Measurements from ENCODE around the gene TBC1D1. TPM values are rescaled to one million over a fixed set of nuclear protein-coding genes. Genes with fewer than 3 reads are reported as not detected.

Gene TBC1D1
- total and polyA plus RNA-seq, 2 of the 8 experiments (the other 6 are each of a cell fraction or from before 2014, with no cell fraction given), result 96.9 to 162 TPM

GRCh38 chr4:37844204-37844603, 46.7 kb upstream of the TBC1D1 start:
- CTCF ChIA-PET (ENCODE audit: partially characterized antibody), result no interaction called here
- TF ChIP-seq EP300 (IDR thresholded peaks at IDR 0.05; ENCODE audit: borderline replicate concordance in 1 of 2, low read depth in 2 of 2, low read length in 2 of 2) (no peak), MAFK (IDR thresholded peaks at IDR 0.05; ENCODE audit: low read depth, low read length) (no peak), TAF1 (IDR thresholded peaks at IDR 0.05; ENCODE audit: low read depth, low read length) (no peak), HDAC6 (IDR thresholded peaks at IDR 0.05; ENCODE audit: low read depth, low read length) (no peak), SP2 (IDR thresholded peaks at IDR 0.05; ENCODE audit: low read length) (no peak), KDM4A (IDR thresholded peaks at IDR 0.05; ENCODE audit: low read depth, low read length, severe bottlenecking) (no peak), SRF (IDR thresholded peaks at IDR 0.05; ENCODE audit: low read depth, low read length) (no peak), ASH2L (IDR thresholded peaks at IDR 0.05; ENCODE audit: low read length) (no peak)

More at GRCh38 chr4:37844204-37844603, 46.7 kb upstream of the TBC1D1 start:
- Histone ChIP-seq H3K79me1 (ENCODE audit: low read depth, low read length) (no peaks in the 10 kb centered on the region), H3K4me1 (replicated peaks in 1 of 4; ENCODE audit: control insufficient read depth in 3 of 4, insufficient read depth in 4 of 4, low read length in 3 of 4) (no peaks in the 10 kb centered on the region), H2BK5ac (ENCODE audit: low read depth, low read length) (no peak overlapping the region), H3K4me2 (ENCODE audit: insufficient read depth in 1 of 2, low read depth in 2 of 2, low read length in 2 of 2) (no peak overlapping the region), H2BK15ac (ENCODE audit: low read length) (no peak overlapping the region), H3K27me3 (replicated peaks in 1 of 4; ENCODE audit: control insufficient read depth in 3 of 4, extremely low read depth in 1 of 4, insufficient read depth in 3 of 4, low read length in 3 of 4) (peaks cover 0 to 1% (median 0%) of the 10 kb centered on the region in 4 experiments; a peak in 1 of 7 replicates), H2AFZ (ENCODE audit: low read length) (no peak overlapping the region), H3K56ac (replicated peaks; ENCODE audit: insufficient read length, low read depth, low read length) (no peak overlapping the region), H3K14ac (ENCODE audit: insufficient read length) (no peak overlapping the region), H3K79me2 (ENCODE audit: control insufficient read depth in 1 of 2, insufficient read depth in 2 of 2, low read length in 2 of 2) (no peaks in the 10 kb centered on the region), H3K4me3 (ENCODE audit: extremely low read depth in 1 of 4, insufficient read depth in 2 of 4, low read depth in 3 of 4, low read length in 4 of 4) (no peak overlapping the region), H4K91ac (replicated peaks; ENCODE audit: insufficient read length, low read length) (no peak overlapping the region), H4K5ac (ENCODE audit: insufficient read length, low read depth, low read length) (no peak overlapping the region), H2AK5ac (ENCODE audit: low read depth, low read length) (no peak overlapping the region), H2BK20ac (ENCODE audit: low read length) (no peak overlapping the region), H3K23me2 (ENCODE audit: low read depth, low read length) (no peaks in the 10 kb centered on the region), H3K9me3 (ENCODE audit: insufficient read depth in 2 of 2, low read depth in 1 of 2, low read length in 1 of 2) (no peaks in the 10 kb centered on the region), H4K8ac (ENCODE audit: extremely low read depth, insufficient read depth, low read length) (no peak overlapping the region), H3K18ac (ENCODE audit: extremely low read depth, low read length) (no peak overlapping the region), H3K23ac (ENCODE audit: insufficient read length) (no peak overlapping the region), H3K36me3 (ENCODE audit: control insufficient read depth in 2 of 4, insufficient read depth in 4 of 4, low read length in 3 of 4) (peaks cover 0 to 33% (median 20%) of the 10 kb centered on the region in 4 experiments; a peak in 5 of 8 replicates), H3K4ac (replicated peaks; ENCODE audit: insufficient read length, low read depth, low read length) (no peak overlapping the region), H3K27ac (ENCODE audit: low read depth, low read length) (no peak overlapping the region), H4K20me1 (replicated peaks in 1 of 2; ENCODE audit: control insufficient read depth in 1 of 2, insufficient read depth in 2 of 2, low read length in 2 of 2) (no peaks in the 10 kb centered on the region), H3K9ac (replicated peaks in 1 of 4; ENCODE audit: extremely low read depth in 1 of 4, low read depth in 3 of 4, low read length in 3 of 4) (no peak overlapping the region), H2BK120ac (replicated peaks; ENCODE audit: low read depth, low read length) (no peak overlapping the region), H2BK12ac (ENCODE audit: low read depth, low read length) (no peak overlapping the region)
- 94% methylated on average over 5 of the region's 5 CpGs; no CpG with 5 or more reads in 1 of the 2 experiments for WGBS, 2 experiments (ENCODE audit: extremely low coverage in 1 of 2, insufficient coverage in 1 of 2, insufficient read length in 1 of 2, insufficient replicate concordance in 2 of 2, low coverage in 1 of 2, low lambda C conversion rate in 2 of 2, missing lambda C conversion rate in 1 of 2)
- DNase-seq (ENCODE audit: low read depth in 1 of 2, low spot score in 2 of 2) (no peak), FAIRE-seq (no peak)
- POLR2A ChIA-PET (ENCODE audit: partially characterized antibody), result no interaction called here
